Raji (cell line): ENCODE results near the gene STING1.

Source experiments
- POLR2A ChIP-seq: IDR thresholded peaks from 2 replicates; pipeline ENCODE4 v1.6.1; 2011; ENCODE audit warnings: low read depth, low read length, control low read depth; ENCODE audit not compliant: insufficient read depth

Gene STING1

DNA sequence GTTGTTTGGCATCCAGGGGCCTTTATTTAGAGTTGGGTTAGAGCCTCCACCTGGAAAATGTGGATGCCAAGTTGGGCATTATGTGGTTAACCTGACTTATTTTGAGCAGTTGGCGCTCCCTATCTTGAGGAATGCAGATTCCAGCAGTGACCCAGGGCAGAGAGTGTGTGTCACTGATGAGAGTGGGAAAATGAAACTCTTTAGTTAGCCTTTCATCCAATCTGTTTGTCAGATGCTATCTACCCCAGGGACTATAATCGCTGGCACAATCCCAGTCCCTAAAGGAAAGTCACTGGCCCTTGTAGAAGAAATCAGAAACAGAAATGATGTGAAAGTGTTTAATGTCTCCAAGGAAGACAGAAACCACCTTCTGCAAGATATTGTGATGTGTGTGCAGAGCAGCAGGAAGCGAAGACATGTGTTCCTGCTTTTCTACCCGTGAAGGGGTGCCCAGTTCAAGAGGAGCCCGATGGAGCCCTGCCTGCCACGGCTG lies 10.2 kb upstream of the STING1 start:
- TF ChIP-seq POLR2A, result no peak

DNA sequence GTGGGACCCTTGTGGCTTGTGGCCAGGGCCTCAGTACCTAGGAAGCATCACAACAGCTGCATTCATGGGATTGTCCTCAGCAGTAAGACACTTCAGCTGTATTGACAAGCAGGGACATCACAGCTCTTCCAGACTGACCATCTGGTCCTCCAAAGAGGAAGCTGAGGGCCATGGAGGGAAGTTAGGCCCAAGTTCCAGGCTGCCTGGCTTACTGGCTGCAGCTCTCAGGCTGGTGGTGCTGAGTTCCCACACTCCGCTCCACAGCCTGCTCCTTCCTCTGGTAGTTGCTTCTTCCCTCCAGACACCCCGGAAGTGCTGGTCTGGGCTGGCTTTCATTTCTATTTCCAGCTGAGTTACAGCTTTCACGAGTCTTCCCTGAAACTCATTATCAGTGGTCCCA lies 5.7 kb upstream of the STING1 start:
- no peak for TF ChIP-seq POLR2A

DNA sequence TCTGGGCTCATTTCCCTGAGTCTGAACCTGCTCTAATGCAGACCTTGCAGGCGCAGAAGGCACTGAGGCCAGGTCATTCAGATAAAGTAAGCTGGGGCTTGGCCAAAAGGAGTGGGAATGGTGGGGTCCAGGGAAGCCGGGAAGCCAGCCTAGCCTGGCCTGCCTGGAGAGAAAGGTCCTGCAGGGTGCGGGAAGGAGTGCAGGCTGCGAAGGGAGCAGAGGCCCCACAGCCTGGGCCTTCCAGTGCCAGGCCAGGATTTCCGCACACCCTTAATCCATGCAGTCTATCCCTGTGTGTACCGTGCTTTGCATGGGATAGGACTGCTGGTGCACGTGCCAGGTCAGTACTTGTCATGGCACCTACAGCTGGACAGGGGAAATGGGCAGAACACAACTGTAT lies 3.6 kb upstream of the STING1 start:
- TF ChIP-seq POLR2A, result no peak

DNA sequence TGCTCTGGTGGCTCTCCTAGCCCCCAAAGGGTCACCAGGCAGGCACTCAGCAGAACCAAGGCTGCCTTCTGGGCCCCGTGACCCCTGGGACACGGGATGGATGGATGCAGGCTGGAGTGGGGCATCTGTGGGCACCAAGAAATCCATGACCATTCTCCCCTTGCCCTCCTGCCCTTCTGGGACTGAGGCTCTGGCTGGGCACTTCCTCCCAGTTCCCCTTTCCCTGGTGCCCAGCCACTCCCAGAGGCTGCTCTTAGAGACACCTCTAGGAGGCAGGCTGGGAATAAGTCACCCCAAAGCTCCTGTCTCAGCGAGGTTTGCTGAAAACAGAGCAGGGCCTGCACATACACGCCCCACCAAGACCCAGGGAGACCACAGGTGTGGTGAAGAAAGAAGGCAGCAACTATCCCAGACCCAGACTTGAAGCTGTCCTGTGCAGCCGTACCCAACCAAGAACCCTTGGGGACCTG lies 943 bp downstream of the STING1 start:
- TF ChIP-seq POLR2A, result no peak

DNA sequence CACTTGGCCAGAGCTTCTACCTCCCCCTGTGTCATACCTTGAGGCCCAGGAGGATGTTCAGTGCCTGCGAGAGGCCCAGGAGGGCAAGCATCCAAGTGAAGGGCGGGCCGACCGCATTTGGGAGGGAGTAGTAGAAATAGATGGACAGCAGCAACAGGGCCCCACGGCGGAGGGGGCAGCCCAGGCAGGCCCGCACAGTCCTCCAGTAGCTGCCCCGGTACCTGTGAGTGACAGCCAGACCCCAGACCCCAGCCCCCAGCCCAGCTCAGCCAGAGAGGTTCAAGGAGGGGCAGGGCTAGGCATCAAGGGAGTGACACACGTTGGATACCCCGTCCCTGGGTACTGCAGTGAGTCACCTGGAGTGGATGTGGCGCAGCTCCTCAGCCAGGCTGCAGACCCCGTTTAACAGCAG lies 1.4 kb downstream of the STING1 start:
- TF ChIP-seq POLR2A, result no peak

DNA sequence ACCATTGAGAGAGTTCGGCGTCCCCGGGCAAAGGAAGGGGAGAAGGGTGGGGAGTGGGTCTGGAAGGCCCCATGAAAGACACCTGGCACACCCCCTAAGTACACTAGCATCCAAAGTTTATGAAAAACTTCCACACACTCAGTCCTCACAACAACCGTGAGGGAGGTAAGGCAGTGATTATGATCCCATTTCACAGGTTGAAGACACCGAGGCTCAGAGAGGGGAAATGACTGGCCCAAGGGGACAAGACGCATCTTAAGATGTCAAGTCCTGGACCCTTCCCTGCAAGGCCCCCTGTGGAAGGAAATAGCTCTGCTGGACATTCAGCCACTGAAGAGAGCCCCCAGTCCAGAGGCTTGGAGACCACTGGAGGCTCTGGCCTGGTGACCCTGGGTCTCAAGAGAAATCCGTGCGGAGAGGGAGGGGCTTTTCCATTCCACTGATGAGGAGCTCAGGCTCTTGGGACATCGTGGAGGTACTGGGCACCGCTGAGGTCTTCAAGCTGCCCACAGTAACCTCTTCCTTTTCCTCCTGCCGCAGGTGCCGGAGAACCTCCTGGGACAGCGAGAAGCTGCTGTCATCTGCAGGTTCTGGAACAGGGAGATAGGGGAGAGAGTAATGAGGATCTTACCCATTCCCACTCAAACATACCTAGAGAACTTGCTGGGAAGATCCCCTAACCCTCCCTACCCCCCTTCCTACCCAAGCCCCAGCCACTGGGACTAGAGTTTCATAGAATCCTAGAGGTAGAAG lies 6.5 kb downstream of the STING1 start:
- no peak for TF ChIP-seq POLR2A

DNA sequence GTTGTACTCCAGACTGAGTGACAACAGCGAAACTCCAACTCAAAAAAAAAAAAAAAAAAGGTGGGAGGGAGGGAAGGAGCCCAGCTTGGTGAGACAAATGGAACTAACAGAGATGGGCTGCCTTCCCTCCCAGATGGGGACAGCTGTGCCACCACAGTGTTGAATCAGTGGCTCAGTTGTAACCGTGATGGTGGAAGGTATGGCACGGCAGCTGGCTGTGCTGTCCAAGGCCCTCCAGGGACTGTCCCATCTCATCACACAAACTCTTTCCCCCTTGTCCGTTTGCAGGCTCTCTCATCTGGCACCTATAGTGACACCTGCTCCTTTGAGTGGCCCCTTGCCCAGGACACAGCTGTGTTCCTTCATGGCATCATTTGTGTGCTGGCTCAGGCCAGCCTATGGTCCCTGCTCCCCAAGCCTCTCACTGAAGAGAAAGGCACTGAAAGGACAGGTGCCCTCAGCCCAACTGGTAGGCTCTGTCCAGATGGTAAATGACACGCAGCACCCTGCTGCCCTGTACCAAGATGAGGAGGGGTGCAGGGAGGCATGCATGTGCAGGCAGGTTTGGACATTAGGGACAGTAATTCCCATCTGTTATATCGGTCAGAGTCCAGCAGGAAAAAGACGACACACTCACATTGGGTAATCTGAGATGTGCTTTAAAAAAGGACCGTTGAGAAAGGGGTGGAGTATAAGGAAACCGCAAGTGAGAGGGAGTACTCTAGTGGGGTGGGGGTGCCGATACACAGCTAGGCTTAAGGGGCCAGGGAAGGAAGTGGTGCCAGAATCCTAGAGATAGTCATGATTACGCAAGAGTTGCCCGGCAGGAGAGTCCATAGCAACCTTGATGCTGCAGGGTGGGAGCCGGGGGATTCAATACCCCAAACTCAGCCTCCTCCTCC lies 7.4 kb downstream of the STING1 start:
- no peak for TF ChIP-seq POLR2A

DNA sequence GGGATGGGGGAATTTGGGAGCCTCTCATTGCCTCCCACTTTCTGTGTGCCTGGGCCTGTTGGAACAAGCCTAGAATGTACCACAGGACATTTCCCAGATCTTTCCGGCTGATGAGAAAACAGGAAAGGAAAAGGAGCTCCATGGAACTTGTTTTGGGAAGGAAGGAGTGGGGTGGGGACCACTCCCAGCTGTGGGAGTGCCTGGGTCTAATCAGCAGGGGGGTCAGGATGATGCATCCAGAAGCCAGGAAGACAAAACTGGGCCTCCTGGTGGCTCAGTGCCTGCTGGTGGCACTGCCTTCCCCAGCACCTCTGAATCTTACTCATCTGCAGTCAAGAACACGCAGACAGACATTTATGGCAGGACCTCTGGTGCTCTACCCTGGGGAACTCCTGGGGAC lies 9.0 kb downstream of the STING1 start:
- TF ChIP-seq POLR2A, result no peak

DNA sequence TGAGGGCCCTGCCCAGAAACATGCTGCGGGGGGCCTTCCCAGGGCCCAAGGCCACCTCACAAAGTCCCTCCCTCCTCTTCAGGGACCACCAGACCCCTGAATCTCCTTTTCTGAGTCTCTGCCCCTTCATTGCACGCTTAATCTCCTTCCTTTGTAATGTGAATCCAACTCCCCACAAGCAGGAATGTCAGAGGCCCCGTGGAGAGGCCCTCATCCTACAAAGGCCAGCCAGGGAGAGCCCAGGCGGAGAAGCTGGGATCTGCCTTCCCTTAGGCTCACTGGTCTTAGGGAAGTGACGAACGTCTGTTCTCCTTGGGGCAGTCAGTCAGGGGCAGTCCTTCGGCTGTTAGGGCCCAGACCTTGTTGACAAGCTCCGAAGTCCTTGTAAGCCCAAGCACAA lies 9.5 kb downstream of the STING1 start:
- no peak for TF ChIP-seq POLR2A

DNA sequence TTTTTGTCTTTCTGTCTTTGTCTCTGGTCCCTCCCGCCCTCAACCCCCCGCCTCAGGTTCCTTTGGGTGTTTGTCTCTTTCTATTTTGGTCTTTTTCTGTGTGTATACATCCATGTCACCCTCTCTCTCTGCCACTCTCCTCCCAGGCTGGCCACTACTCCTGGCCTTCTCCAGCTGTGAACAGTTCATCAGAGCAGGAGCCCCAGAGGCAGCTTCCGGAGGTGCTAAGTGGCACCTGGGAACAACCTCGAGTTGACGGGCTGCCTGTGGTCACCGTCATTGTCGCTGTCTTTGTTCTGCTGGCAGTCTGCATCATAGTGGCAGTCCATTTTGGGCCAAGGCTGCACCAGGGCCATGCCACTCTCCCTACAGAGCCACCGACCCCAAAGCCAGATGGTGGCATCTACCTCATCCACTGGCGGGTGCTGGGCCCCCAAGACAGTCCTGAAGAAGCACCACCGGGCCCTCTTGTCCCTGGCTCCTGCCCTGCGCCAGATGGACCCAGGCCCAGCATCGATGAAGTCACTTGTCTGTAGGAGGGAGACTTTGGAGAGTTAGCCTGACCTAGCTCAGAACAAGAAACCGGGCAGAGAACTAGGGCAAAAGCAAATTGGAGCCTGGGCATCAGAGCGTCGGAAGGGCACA lies 10.1 kb downstream of the STING1 start:
- TF ChIP-seq POLR2A, result no peak

DNA sequence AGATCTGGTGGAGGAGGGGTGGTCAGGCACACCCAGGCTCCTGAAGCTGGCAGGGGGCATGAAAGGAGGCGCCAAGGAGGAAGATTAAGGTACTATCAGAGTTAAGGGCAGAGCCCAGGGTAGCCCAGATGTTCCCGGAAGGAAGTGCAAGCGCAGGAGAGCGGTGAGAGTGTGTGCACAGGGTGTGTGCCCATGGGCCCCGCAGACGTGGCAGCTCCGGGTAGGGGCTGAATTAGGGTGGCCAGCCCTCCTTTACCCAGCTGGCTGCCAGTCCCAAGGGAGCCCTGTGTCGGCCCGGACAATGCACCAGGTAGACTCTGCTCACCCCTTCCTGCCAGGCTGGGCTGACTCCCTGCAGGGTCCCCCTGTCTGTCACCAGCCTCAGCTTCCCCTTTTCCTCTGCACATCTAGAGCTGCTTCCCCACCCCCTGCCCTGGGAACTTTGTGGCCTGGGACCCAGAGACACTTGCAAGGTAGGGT lies 11.7 kb downstream of the STING1 start, which contains the start of gene SMIM33:
TSS of gene SMIM33 (plus strand) at position 184 of the 480 bp plus-strand sequence. CDS start at position 302, 118 bp downstream.
- no peak for TF ChIP-seq POLR2A

DNA sequence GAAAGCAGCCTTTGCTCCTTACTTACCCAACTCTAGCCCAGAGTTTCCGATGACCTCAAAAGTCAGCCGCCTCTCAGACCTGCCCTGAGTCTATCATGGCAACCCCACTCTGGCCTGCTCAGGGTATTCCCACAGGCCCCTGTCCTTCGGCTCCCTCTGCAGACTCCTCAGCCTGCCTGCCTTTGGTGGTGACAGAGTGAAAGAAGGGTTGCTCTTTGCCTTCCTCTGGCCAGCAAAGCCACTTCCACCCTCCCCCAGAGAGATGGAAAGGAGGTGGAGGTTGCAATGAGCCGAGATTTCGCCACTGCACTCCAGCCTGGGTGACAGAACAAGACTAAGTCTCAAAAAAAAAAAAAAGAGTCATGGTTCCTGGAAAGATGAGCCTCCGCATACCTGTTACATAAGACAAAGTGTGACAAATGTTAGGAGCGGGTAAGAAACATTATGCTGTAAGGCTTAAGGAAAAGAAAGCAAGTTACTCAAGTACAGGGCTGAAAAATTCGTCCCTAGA lies 14.1 kb downstream of the STING1 start:
- TF ChIP-seq POLR2A, result no peak

DNA sequence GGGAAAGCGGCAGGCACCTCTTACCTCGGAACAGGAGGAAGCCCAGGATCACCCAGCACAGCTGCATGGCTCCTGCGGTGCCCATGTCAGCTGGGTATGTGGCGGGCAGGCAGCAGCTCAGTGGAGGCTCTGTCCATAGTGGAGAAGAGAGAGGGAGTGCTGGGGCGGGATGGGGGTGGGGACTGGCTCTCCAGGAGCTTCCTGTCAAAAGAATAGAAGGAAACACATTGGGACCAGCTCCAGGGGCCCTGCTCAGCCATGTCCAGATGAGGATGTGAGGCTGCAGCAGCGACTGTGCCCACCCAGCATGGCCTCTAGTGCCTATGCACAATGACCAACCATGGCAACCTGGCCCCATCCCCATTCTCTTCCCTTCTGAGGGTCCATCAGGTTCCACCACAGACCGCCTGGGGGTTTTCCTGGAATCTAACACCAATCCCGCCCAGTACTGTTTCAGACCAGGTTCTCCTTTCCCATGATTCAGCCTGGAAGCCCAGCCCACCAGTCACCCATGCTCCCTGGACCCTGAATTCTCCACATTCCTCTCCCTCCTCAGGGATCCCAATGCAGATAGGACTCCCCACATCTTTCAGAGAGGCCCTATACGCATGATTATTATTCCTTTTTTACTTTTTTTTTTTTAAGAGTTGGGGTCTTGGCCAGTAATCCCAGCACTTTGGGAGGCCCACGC lies 19.8 kb downstream of the STING1 start, which contains the start of gene ECSCR:
TSS of gene ECSCR (minus strand) at position 158 of the 691 bp plus-strand sequence. CDS start at position 85, 73 bp downstream.
- no peak for TF ChIP-seq POLR2A

DNA sequence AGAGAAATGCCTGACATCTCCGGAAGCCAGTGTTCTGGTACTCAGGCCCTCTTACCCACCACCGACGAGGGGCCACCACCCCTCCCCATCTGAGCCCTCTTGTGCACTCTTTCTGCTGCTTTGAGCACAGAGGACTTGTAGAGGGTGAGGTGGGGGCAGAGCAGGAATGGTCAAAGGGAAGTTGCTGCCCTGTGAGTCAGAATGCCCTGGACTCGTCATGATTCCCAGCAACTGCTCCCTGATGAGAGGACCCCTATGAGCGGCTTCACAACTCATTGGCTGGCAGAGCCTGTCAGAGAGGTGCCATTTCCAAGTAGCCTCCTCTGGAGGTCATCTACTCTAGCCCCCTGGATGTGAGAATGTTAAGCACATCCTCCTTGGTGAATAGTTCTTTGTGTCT lies 20.9 kb downstream of the STING1 start:
- no peak for TF ChIP-seq POLR2A
